ENCODE measurements around the gene EPHB2. TPM values are rescaled to one million over a fixed set of nuclear protein-coding genes. Genes with fewer than 3 reads are reported as not detected.

EPHB2 gene
- total and polyA plus RNA-seq, 2 of the 4 experiments (the other 2 are of a cell fraction), result 52.3 to 58.8 TPM

DNA sequence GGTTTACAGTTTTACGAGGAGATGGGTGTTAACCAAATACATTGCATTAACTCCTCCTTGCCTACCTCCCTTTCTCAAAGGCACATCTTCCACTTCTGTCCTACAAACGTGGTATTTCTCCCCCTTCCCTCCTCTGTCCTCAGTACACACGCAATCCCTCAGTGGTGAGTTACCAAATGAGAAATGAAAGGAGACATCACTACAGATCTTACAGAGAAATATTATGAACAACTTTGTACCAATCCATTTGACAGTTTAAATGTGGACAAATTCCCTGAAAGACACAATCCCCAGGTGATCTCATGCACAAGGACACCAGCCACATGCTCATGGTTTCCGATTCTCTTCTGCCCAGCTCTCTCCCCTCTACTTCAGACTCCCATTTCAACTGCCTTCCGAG is 255.7 kb downstream of the EPHB2 start:
- CTCF ChIA-PET, result no interaction called here
- H4K5ac ChIP-seq (ENCODE audit: low read depth, low read length), result no peak overlapping the region
- no peak overlapping the region for H2BK5ac ChIP-seq (ENCODE audit: low read depth, low read length, poor library complexity, severe bottlenecking)
- peaks cover 2% of the 10 kb centered on the region; the same call in 1 of the 2 replicates for H3K4me1 ChIP-seq (ENCODE audit: control insufficient read depth, insufficient read depth, low read length)
- no peak overlapping the region for H2AK5ac ChIP-seq (ENCODE audit: low read depth, low read length)
- no peak overlapping the region for H2AK9ac ChIP-seq (replicated peaks; ENCODE audit: low read depth, low read length, poor library complexity)
- no peak overlapping the region for H4K91ac ChIP-seq (ENCODE audit: insufficient read depth, low read depth, low read length)
- in situ Hi-C loops (cut with MboI; ENCODE audit: low sequenced_read_pairs) (no loop called here), dilution Hi-C loops (cut with HindIII; ENCODE audit: low sequenced_read_pairs, unreplicated experiment) (no loop called here), intact Hi-C loops (cut with micrococcal nuclease) (loop anchor here (10.0 kb wide), 1 partner anchor 302 kb away; no protein-coding TSS in a partner anchor)
- no peak overlapping the region for H3K14ac ChIP-seq (replicated peaks; ENCODE audit: low read depth, low read length)
- POLR2A ChIA-PET (ENCODE audit: unreplicated experiment), result no interaction called here
- DNase-seq (no peak), ATAC-seq (ENCODE audit: low read depth) (no peak)
- no peak overlapping the region for H3K4me2 ChIP-seq (ENCODE audit: low read depth, low read length)
- no peak overlapping the region for H4K8ac ChIP-seq (ENCODE audit: low read depth in 2 of 2, low read length in 2 of 2)
- peaks cover 42% of the 10 kb centered on the region for H3K27me3 ChIP-seq (ENCODE audit: control insufficient read depth, insufficient read depth, low read length)
- no peak overlapping the region for H3K56ac ChIP-seq (ENCODE audit: extremely low read depth, insufficient read depth, low read length)
- BruUV-seq (replicated peaks), result no TSS peak
- no peak overlapping the region for H3K9ac ChIP-seq (ENCODE audit: low read depth, low read length)
- no peak overlapping the region for H2AFZ ChIP-seq (replicated peaks; ENCODE audit: low read length, poor library complexity)
- H2BK20ac ChIP-seq (ENCODE audit: low read depth, low read length), result no peak overlapping the region
- no peak overlapping the region for H3K18ac ChIP-seq (ENCODE audit: low read depth, low read length)
- no peak overlapping the region for H2BK120ac ChIP-seq (ENCODE audit: low read depth, low read length)
- H3K23ac ChIP-seq (ENCODE audit: low read depth, low read length), result no peak overlapping the region
- no CpG with 5 or more reads among the region's 5 CpGs for WGBS, 2 experiments (ENCODE audit: extremely low coverage in 2 of 2, insufficient read length in 1 of 2)
- H3K9me1 ChIP-seq (ENCODE audit: insufficient read depth, low read length), result no peaks in the 10 kb centered on the region
- no peaks in the 10 kb centered on the region for H3K36me3 ChIP-seq (ENCODE audit: control insufficient read depth, insufficient read depth, low read length)
- H3K4ac ChIP-seq (ENCODE audit: low read depth, low read length), result no peak overlapping the region
- no peak overlapping the region for H3K27ac ChIP-seq (ENCODE audit: insufficient read depth, low read length)
- no peak overlapping the region for H2BK15ac ChIP-seq (ENCODE audit: low read depth, low read length)
- no peak overlapping the region for H3K4me3 ChIP-seq (ENCODE audit: insufficient read depth, low read depth, low read length)
- H3K9me3 ChIP-seq (ENCODE audit: control insufficient read depth, insufficient read depth, low read length), result peaks cover 8% of the 10 kb centered on the region
- TF ChIP-seq POLR2A (IDR thresholded peaks at IDR 0.05; ENCODE audit: low read depth, low read length) (no peak), MXI1 (IDR thresholded peaks at IDR 0.05; ENCODE audit: borderline replicate concordance, low read depth, low read length) (no peak), RAD21 (IDR thresholded peaks at IDR 0.05; ENCODE audit: low read length) (no peak), BHLHE40 (IDR thresholded peaks at IDR 0.05; ENCODE audit: low read depth, low read length) (no peak), MAZ (IDR thresholded peaks at IDR 0.05; ENCODE audit: borderline replicate concordance, low read depth, low read length) (no peak), MAFK (IDR thresholded peaks at IDR 0.05; ENCODE audit: low read depth, low read length) (no peak), CEBPB (IDR thresholded peaks at IDR 0.05; ENCODE audit: low read depth, low read length) (no peak), SMC3 (IDR thresholded peaks at IDR 0.05; ENCODE audit: low read depth, low read length) (no peak), CHD1 (IDR thresholded peaks at IDR 0.05; ENCODE audit: low read depth, low read length) (no peak), RFX5 (IDR thresholded peaks at IDR 0.05; ENCODE audit: low read depth, low read length) (no peak), RCOR1 (IDR thresholded peaks at IDR 0.05; ENCODE audit: insufficient replicate concordance, low read length) (no peak), CTCF (conservative IDR thresholded peaks at IDR 0.05; ENCODE audit: low read depth, low read length) (no peak), FOS (IDR thresholded peaks at IDR 0.05; ENCODE audit: low read depth, low read length) (no peak), ELK1 (IDR thresholded peaks at IDR 0.05; ENCODE audit: borderline replicate concordance, low read depth, low read length) (no peak), NFE2L2 (IDR thresholded peaks at IDR 0.05; ENCODE audit: low read depth, low read length) (no peak)
- TF ChIP-seq, protein P1, sequence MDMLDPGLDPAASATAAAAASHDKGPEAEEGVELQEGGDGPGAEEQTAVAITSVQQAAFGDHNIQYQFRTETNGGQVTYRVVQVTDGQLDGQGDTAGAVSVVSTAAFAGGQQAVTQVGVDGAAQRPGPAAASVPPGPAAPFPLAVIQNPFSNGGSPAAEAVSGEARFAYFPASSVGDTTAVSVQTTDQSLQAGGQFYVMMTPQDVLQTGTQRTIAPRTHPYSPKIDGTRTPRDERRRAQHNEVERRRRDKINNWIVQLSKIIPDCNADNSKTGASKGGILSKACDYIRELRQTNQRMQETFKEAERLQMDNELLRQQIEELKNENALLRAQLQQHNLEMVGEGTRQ (IDR thresholded peaks at IDR 0.05; ENCODE audit: low read depth, low read length), result no peak
- H3K79me1 ChIP-seq (ENCODE audit: low read depth in 1 of 2, low read length in 2 of 2), result no peaks in the 10 kb centered on the region
- H4K20me1 ChIP-seq (ENCODE audit: insufficient read depth, low read length), result 0 out of 2 replicates have a peak, but pooled peaks cover 3% of the 10 kb centered on the region

All from IMR-90 (cell line).